Measurements from ENCODE around the gene TCF23. TPM values are rescaled to one million over a fixed set of nuclear protein-coding genes. Genes with fewer than 3 reads are reported as not detected.
A peak's percentile ranks its signal among the peaks of the same experiment; 100 is the strongest.
"Not testable (repeated sequence)": the region's sequence is repeated elsewhere in the genome, so short reads cannot be mapped to it uniquely, and the experiment has no call there.

TCF23 gene
- total and polyA plus RNA-seq, 2 experiments from 2014 or later: 0.03 to 0.07 TPM

GRCh38 chr2:27117995-27118524 lies 30.7 kb upstream of the TCF23 start (continued):
- TF ChIP-seq REST (IDR thresholded peaks at IDR 0.05; ENCODE audit: unreplicated experiment): no peak
- TF ChIP-seq EZH2phosphoT487 (IDR thresholded peaks at IDR 0.05; ENCODE audit: unreplicated experiment): no peak
- TF ChIP-seq EZH2 (IDR thresholded peaks at IDR 0.05; ENCODE audit: low read depth, unreplicated experiment): no peak

- H2AFZ ChIP-seq: peak within 1 kb of the TSS; percentile 96
These were observed 30.1 kb upstream of the TCF23 start, which contains the start of gene CGREF1 for GRCh38 chr2:27118525-27119329. Gene CGREF1 (minus strand): TSS chr2:27119128. CDS start chr2:27104366, 14,762 bp downstream.

GRCh38 chr2:27119330-27119670 lies 29.5 kb upstream of the TCF23 start:
- peaks cover 71% of the 10 kb centered on the region for H3K27me3 ChIP-seq (ENCODE audit: insufficient read depth)
- peak; percentile 9 for TF ChIP-seq EZH2 (IDR thresholded peaks at IDR 0.05; ENCODE audit: low read depth, unreplicated experiment)

More at GRCh38 chr2:27118525-27119329, 30.1 kb upstream of the TCF23 start, which contains the start of gene CGREF1:
- Histone ChIP-seq H3K9me2 (ENCODE audit: insufficient read depth) (no peaks in the 10 kb centered on the region), H3K27ac (ENCODE audit: low read depth) (no peak within 1 kb of the TSS), H3K4me2 (peak within 1 kb of the TSS; percentile 85), H3F3A (replicated peaks; ENCODE audit: low read depth) (peaks cover 9% of the 10 kb centered on the region; the same call in 1 of the 2 replicates), H3K36me3 (ENCODE audit: insufficient read depth) (no peaks in the 10 kb centered on the region), H3K4me1 (ENCODE audit: insufficient read depth) (peaks cover 15% of the 10 kb centered on the region), H3K27me3 (ENCODE audit: insufficient read depth) (peaks cover 66% of the 10 kb centered on the region), H4K20me1 (replicated peaks; ENCODE audit: insufficient read depth) (no peaks in the 10 kb centered on the region), H3K4me3 (peak within 1 kb of the TSS; percentile 65), H3K79me2 (replicated peaks; ENCODE audit: insufficient read depth) (no peaks in the 10 kb centered on the region)
- peak; percentile 70 for ATAC-seq
- TF ChIP-seq ETS1 (IDR thresholded peaks at IDR 0.05) (no peak), EZH2 (IDR thresholded peaks at IDR 0.05; ENCODE audit: low read depth, unreplicated experiment) (peak; percentile 13)
- peak; percentile 64 for DNase-seq (ENCODE audit: low spot score)
- Mint-ChIP-seq H3K4me1 (peaks cover 11% of the 10 kb centered on the region; the same call in 2 of the 3 replicates), H3K27me3 (ENCODE audit: insufficient read depth, low read depth, poor library complexity) (peaks cover 54% of the 10 kb centered on the region), H3K9me3 (no peaks in the 10 kb centered on the region; the same call in 2 of the 3 replicates), H3K36me3 (ENCODE audit: low read depth) (no peaks in the 10 kb centered on the region; the same call in 2 of the 3 replicates), H3K27ac (no peak within 1 kb of the TSS), H3K4me3 (peak within 1 kb of the TSS; percentile 80)

More at GRCh38 chr2:27119330-27119670, 29.5 kb upstream of the TCF23 start:
- H3K4me3 Mint-ChIP-seq: peak overlapping the region; percentile 80
- not testable (repeated sequence) for H3F3A ChIP-seq (replicated peaks; ENCODE audit: low read depth); DNase-seq (ENCODE audit: low spot score); H3K36me3 ChIP-seq (ENCODE audit: insufficient read depth); H3K9me2 ChIP-seq (ENCODE audit: insufficient read depth); H3K79me2 ChIP-seq (replicated peaks; ENCODE audit: insufficient read depth); H3K27ac Mint-ChIP-seq; H3K27ac ChIP-seq (ENCODE audit: low read depth); H4K20me1 ChIP-seq (replicated peaks; ENCODE audit: insufficient read depth); ATAC-seq; H3K9me3 Mint-ChIP-seq; H3K36me3 Mint-ChIP-seq (ENCODE audit: low read depth)
- Histone ChIP-seq H3K4me1 (ENCODE audit: insufficient read depth) (peaks cover 19% of the 10 kb centered on the region), H3K4me3 (peak overlapping the region; percentile 65), H2AFZ (peak overlapping the region; percentile 84; the same call in 1 of the 2 replicates), H3K4me2 (peak overlapping the region; percentile 85)
- H3K4me1 Mint-ChIP-seq: peaks cover 13% of the 10 kb centered on the region; the same call in 2 of the 3 replicates
- H3K27me3 Mint-ChIP-seq (ENCODE audit: insufficient read depth, low read depth, poor library complexity): peaks cover 59% of the 10 kb centered on the region
